IMR-90 (cell line): ENCODE results near the gene GRB10. TPM values are rescaled to one million over a fixed set of nuclear protein-coding genes. Genes with fewer than 3 reads are reported as not detected.

ENCODE experiments used
- ATAC-seq: fragments of 200-7000 bp; cut with Tn5 transposase; 2 replicates; pipeline ENCODE4 v1.9.1; 2020; ENCODE audit warnings: low read depth, mild to moderate bottlenecking, moderate library complexity
- BruUV-seq: library from RNA; stranded (reverse); fragments of 400-500 nt; replicated peaks from 2 replicates; lab custom pipeline; 2021; lab: Mats Ljungman, UMichigan
- CTCF ChIA-PET: fragments of 300-600 bp; formaldehyde crosslinking; extraction: SDS; loops from one replicate; lab custom pipeline; 2021; ENCODE audit warnings: antibody characterized with exemption; lab: Yijun Ruan, JAX
- POLR2A ChIA-PET: fragments of 300-600 bp; sonication (Branson Sonifier 250); formaldehyde crosslinking; loops from one replicate; lab custom pipeline; 2022; ENCODE audit warnings: antibody characterized with exemption; ENCODE audit not compliant: unreplicated experiment; lab: Charles Lee
- DNase-seq: peaks from one replicate; pipeline ENCODE4 v3.0.0; 2013
- H2AFZ ChIP-seq: replicated peaks from 2 replicates; pipeline ENCODE3; 2013; ENCODE audit warnings: low read length, mild to moderate bottlenecking; ENCODE audit not compliant: poor library complexity
- H2AK5ac ChIP-seq: 2 replicates; pipeline ENCODE4 v1.6.1; 2013; ENCODE audit warnings: low read depth, low read length, inconsistent platforms
- H2AK9ac ChIP-seq: replicated peaks from 2 replicates; pipeline ENCODE3; 2013; ENCODE audit warnings: mild to moderate bottlenecking, low read depth, low read length, moderate library complexity; ENCODE audit not compliant: poor library complexity
- H2BK120ac ChIP-seq: 2 replicates; pipeline ENCODE4 v1.6.1; 2013; ENCODE audit warnings: low read depth, low read length, inconsistent platforms
- H2BK15ac ChIP-seq: 3 replicates; pipeline ENCODE4 v1.6.1; 2013; ENCODE audit warnings: low read depth, low read length, inconsistent platforms
- H2BK20ac ChIP-seq: 2 replicates; pipeline ENCODE4 v1.6.1; 2013; ENCODE audit warnings: low read depth, mild to moderate bottlenecking, inconsistent platforms, low read length, moderate library complexity
- H2BK5ac ChIP-seq: 2 replicates; pipeline ENCODE4 v1.6.1; 2013; ENCODE audit warnings: mild to moderate bottlenecking, low read depth, low read length, inconsistent platforms; ENCODE audit not compliant: poor library complexity, severe bottlenecking
- H3K14ac ChIP-seq: replicated peaks from 2 replicates; pipeline ENCODE4 v1.6.1; 2013; ENCODE audit warnings: low read depth, low read length, inconsistent platforms
- H3K18ac ChIP-seq: 2 replicates; pipeline ENCODE4 v1.6.1; 2013; ENCODE audit warnings: low read depth, low read length, control low read depth
- H3K23ac ChIP-seq: 2 replicates; pipeline ENCODE4 v1.6.1; 2013; ENCODE audit warnings: low read depth, low read length, inconsistent platforms
- H3K27ac ChIP-seq: 2 replicates; pipeline ENCODE4 v1.5.1; 2013; ENCODE audit warnings: mild to moderate bottlenecking, control low read depth, low read length; ENCODE audit not compliant: insufficient read depth
- H3K27me3 ChIP-seq: 2 replicates; pipeline ENCODE4 v1.6.1; 2013; ENCODE audit warnings: low read length; ENCODE audit not compliant: control insufficient read depth, insufficient read depth
- H3K36me3 ChIP-seq: 2 replicates; pipeline ENCODE4 v1.6.1; 2013; ENCODE audit warnings: low read length, mixed read lengths; ENCODE audit not compliant: control insufficient read depth, insufficient read depth
- H3K4ac ChIP-seq: 2 replicates; pipeline ENCODE4 v1.6.1; 2013; ENCODE audit warnings: low read depth, low read length, inconsistent platforms
- H3K4me1 ChIP-seq: 2 replicates; pipeline ENCODE4 v1.6.1; 2013; ENCODE audit warnings: low read length, mixed read lengths; ENCODE audit not compliant: control insufficient read depth, insufficient read depth
- H3K4me2 ChIP-seq: 2 replicates; pipeline ENCODE4 v1.6.1; 2013; ENCODE audit warnings: low read depth, mild to moderate bottlenecking, control low read depth, low read length, moderate library complexity
- H3K4me3 ChIP-seq: 2 replicates; pipeline ENCODE4 v1.5.1; 2013; ENCODE audit warnings: low read depth, mild to moderate bottlenecking, control low read depth, low read length, moderate library complexity; ENCODE audit not compliant: insufficient read depth
- H3K56ac ChIP-seq: 2 replicates; pipeline ENCODE4 v1.6.1; 2013; ENCODE audit warnings: low read length, inconsistent platforms; ENCODE audit not compliant: insufficient read depth; ENCODE audit errors: extremely low read depth
- H3K79me1 ChIP-seq, 2 experiments: 2 replicates each; pipeline ENCODE4 v1.6.1; 2013; ENCODE audit warnings: low read length in 2 of 2, inconsistent platforms in 1 of 2, low read depth in 1 of 2
- H3K9ac ChIP-seq: 2 replicates; pipeline ENCODE4 v1.6.1; 2013; ENCODE audit warnings: low read depth, low read length, control low read depth
- H3K9me1 ChIP-seq: 2 replicates; pipeline ENCODE4 v1.6.1; 2013; ENCODE audit warnings: low read length, inconsistent platforms; ENCODE audit not compliant: insufficient read depth
- H3K9me3 ChIP-seq: 2 replicates; pipeline ENCODE4 v1.6.1; 2013; ENCODE audit warnings: low read length; ENCODE audit not compliant: control insufficient read depth, insufficient read depth
- H4K20me1 ChIP-seq: 2 replicates; pipeline ENCODE4 v1.6.1; 2013; ENCODE audit warnings: low read length, inconsistent platforms; ENCODE audit not compliant: insufficient read depth
- H4K5ac ChIP-seq: 2 replicates; pipeline ENCODE4 v1.6.1; 2013; ENCODE audit warnings: mild to moderate bottlenecking, low read depth, low read length, control low read depth
- H4K8ac ChIP-seq, 2 experiments: 2 replicates each; pipeline ENCODE4 v1.6.1; 2013; ENCODE audit warnings: low read depth in 2 of 2, low read length in 2 of 2, control low read depth in 1 of 2, inconsistent platforms in 1 of 2
- H4K91ac ChIP-seq: 2 replicates; pipeline ENCODE4 v1.6.1; 2013; ENCODE audit warnings: low read depth, low read length, inconsistent platforms; ENCODE audit not compliant: insufficient read depth
- BHLHE40 ChIP-seq: fragments of 150-350 bp; IDR thresholded peaks from 2 replicates; pipeline ENCODE4 v1.6.1; 2016; ENCODE audit warnings: mild to moderate bottlenecking, low read depth, low read length
- CEBPB ChIP-seq: IDR thresholded peaks from 2 replicates; pipeline ENCODE4 v1.6.1; 2012; ENCODE audit warnings: low read depth, low read length, improper control_type of control experiment
- CHD1 ChIP-seq: IDR thresholded peaks from 2 replicates; pipeline ENCODE4 v1.6.1; 2012; ENCODE audit warnings: low read depth, low read length, improper control_type of control experiment
- FOS ChIP-seq: fragments of 150-350 bp; IDR thresholded peaks from 2 replicates; pipeline ENCODE4 v1.6.1; 2016; ENCODE audit warnings: low read depth, low read length
- MAFK ChIP-seq: IDR thresholded peaks from 2 replicates; pipeline ENCODE4 v1.6.1; 2012; ENCODE audit warnings: low read depth, low read length, improper control_type of control experiment
- MAZ ChIP-seq: IDR thresholded peaks from 2 replicates; pipeline ENCODE4 v1.6.1; 2012; ENCODE audit warnings: low read depth, mild to moderate bottlenecking, low read length, improper control_type of control experiment, moderate library complexity, borderline replicate concordance
- MXI1 ChIP-seq: IDR thresholded peaks from 2 replicates; pipeline ENCODE4 v1.6.1; 2012; ENCODE audit warnings: low read depth, mild to moderate bottlenecking, low read length, moderate library complexity, borderline replicate concordance
- NFE2L2 ChIP-seq: fragments of 150-350 bp; IDR thresholded peaks from 2 replicates; pipeline ENCODE4 v1.6.1; 2016; ENCODE audit warnings: low read depth, mild to moderate bottlenecking, low read length
- POLR2A ChIP-seq: IDR thresholded peaks from 2 replicates; pipeline ENCODE4 v1.6.1; 2012; ENCODE audit warnings: mild to moderate bottlenecking, low read depth, low read length
- RAD21 ChIP-seq: IDR thresholded peaks from 2 replicates; pipeline ENCODE4 v1.6.1; 2012; ENCODE audit warnings: low read length, improper control_type of control experiment
- RCOR1 ChIP-seq: IDR thresholded peaks from 2 replicates; pipeline ENCODE4 v1.6.1; 2012; ENCODE audit warnings: mild to moderate bottlenecking, low read length, improper control_type of control experiment; ENCODE audit not compliant: insufficient replicate concordance
- RFX5 ChIP-seq: IDR thresholded peaks from 2 replicates; pipeline ENCODE4 v1.8.0; 2012; ENCODE audit warnings: low read depth, mild to moderate bottlenecking, low read length, moderate library complexity
- SMC3 ChIP-seq: fragments of 150-350 bp; IDR thresholded peaks from 2 replicates; pipeline ENCODE4 v1.6.1; 2016; ENCODE audit warnings: low read depth, mild to moderate bottlenecking, antibody characterized with exemption, low read length, moderate library complexity
- WGBS, 2 experiments: methylation state at CpG; one replicate each; pipeline versions ENCODE4 v1.1.5 to v1.1.7; 2013; ENCODE audit warnings: missing lambda C conversion rate in 2 of 2; ENCODE audit not compliant: insufficient read length in 1 of 2; ENCODE audit errors: extremely low coverage in 2 of 2; 5-methylcytosine and 5-hydroxymethylcytosine counted together
- dilution Hi-C: fragments of 300-500 bp; cut with HindIII; formaldehyde crosslinking; loops from one replicate; pipeline ENCODE4 v1.14.3; 2018; ENCODE audit warnings: low sequenced_read_pairs; ENCODE audit not compliant: unreplicated experiment
- in situ Hi-C: fragments of 300-500 bp; cut with MboI; formaldehyde crosslinking; loops from 3 replicates; pipeline ENCODE4 v1.14.3; 2019; ENCODE audit warnings: low sequenced_read_pairs, inconsistent platforms, mixed read lengths
- intact Hi-C: fragments of 100-400 bp; cut with micrococcal nuclease; formaldehyde crosslinking; loops from 2 replicates; pipeline ENCODE4 v1.10.0; 2022
- polyA plus RNA-seq, 3 experiments: library from polyadenylated mRNA; depleted of rRNA; stranded (reverse); fragments of >200 nt; gene quantifications; 2 replicates each; pipeline ENCODE4 v1.2.3, GENCODE V29; 2012; ENCODE audit warnings: low replicate concordance in 1 of 3
- total RNA-seq: library from RNA; depleted of rRNA; stranded (reverse); fragments of >200 nt; gene quantifications from 2 replicates; pipeline ENCODE4 v1.2.3, GENCODE V29; 2012
- TF ChIP-seq, protein P1 (sequence below): fragments of 150-350 bp; IDR thresholded peaks from 2 replicates; pipeline ENCODE4 v1.6.1; 2016; ENCODE audit warnings: low read depth, mild to moderate bottlenecking, low read length, moderate library complexity, borderline replicate concordance
- TF ChIP-seq, protein P2 (sequence below): fragments of 150-350 bp; IDR thresholded peaks from 2 replicates; pipeline ENCODE4 v1.6.1; 2017; ENCODE audit warnings: mild to moderate bottlenecking, antibody characterized with exemption, low read length, low read depth
- TF ChIP-seq, protein P3 (sequence below): conservative IDR thresholded peaks from 2 replicates; pipeline ENCODE4 v1.5.1; 2012; ENCODE audit warnings: mild to moderate bottlenecking, low read depth, low read length, improper control_type of control experiment

The GRB10 gene
- total and polyA plus RNA-seq, 2 of the 4 experiments (the other 2 are of a cell fraction): 6.3 to 15.1 TPM

DNA sequence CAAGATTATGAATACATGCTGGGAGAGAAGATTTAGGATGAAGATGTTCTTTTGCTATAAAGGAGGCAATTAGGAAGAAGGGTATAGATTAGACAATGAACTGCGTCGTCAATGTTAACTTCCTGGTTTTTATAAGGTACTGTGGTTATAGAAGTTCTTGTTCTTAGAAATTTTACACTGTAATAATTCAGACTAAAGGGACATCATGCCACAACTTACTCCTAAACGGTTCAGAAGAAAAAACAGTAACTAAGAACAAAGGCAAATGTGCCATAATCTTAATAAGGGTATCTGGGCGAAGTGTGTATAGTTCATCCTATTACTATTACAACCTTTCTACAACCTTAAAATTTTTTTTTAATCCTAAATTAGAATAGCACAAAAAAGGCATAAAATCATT, 186.2 kb downstream of the GRB10 start:
- dilution Hi-C loops: no loop called here
- no peak overlapping the region for H4K8ac ChIP-seq
- H3K18ac ChIP-seq: no peak overlapping the region
- no peak overlapping the region for H3K4me3 ChIP-seq
- no peaks in the 10 kb centered on the region for H3K27me3 ChIP-seq
- DNase-seq (no peak), ATAC-seq (no peak)
- no peak overlapping the region for H2AFZ ChIP-seq
- peaks cover 30% of the 10 kb centered on the region for H3K36me3 ChIP-seq
- H3K27ac ChIP-seq: no peak overlapping the region
- H3K4me2 ChIP-seq: no peak overlapping the region
- H3K9me3 ChIP-seq: no peaks in the 10 kb centered on the region
- CTCF ChIA-PET: no interaction called here
- H3K56ac ChIP-seq: no peak overlapping the region
- no TSS peak for BruUV-seq
- peaks cover 2% of the 10 kb centered on the region; the same call in 1 of the 2 replicates for H3K9me1 ChIP-seq
- H2BK20ac ChIP-seq: no peak overlapping the region
- TF ChIP-seq BHLHE40 (no peak), RAD21 (no peak), CHD1 (no peak), NFE2L2 (no peak), FOS (no peak), POLR2A (no peak), MAZ (no peak), CEBPB (no peak), MAFK (no peak), MXI1 (no peak), SMC3 (no peak), RFX5 (no peak), RCOR1 (no peak)
- TF ChIP-seq, protein P1, sequence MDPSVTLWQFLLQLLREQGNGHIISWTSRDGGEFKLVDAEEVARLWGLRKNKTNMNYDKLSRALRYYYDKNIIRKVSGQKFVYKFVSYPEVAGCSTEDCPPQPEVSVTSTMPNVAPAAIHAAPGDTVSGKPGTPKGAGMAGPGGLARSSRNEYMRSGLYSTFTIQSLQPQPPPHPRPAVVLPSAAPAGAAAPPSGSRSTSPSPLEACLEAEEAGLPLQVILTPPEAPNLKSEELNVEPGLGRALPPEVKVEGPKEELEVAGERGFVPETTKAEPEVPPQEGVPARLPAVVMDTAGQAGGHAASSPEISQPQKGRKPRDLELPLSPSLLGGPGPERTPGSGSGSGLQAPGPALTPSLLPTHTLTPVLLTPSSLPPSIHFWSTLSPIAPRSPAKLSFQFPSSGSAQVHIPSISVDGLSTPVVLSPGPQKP: no peak
- TF ChIP-seq, protein P2, sequence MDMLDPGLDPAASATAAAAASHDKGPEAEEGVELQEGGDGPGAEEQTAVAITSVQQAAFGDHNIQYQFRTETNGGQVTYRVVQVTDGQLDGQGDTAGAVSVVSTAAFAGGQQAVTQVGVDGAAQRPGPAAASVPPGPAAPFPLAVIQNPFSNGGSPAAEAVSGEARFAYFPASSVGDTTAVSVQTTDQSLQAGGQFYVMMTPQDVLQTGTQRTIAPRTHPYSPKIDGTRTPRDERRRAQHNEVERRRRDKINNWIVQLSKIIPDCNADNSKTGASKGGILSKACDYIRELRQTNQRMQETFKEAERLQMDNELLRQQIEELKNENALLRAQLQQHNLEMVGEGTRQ: no peak
- TF ChIP-seq, protein P3, sequence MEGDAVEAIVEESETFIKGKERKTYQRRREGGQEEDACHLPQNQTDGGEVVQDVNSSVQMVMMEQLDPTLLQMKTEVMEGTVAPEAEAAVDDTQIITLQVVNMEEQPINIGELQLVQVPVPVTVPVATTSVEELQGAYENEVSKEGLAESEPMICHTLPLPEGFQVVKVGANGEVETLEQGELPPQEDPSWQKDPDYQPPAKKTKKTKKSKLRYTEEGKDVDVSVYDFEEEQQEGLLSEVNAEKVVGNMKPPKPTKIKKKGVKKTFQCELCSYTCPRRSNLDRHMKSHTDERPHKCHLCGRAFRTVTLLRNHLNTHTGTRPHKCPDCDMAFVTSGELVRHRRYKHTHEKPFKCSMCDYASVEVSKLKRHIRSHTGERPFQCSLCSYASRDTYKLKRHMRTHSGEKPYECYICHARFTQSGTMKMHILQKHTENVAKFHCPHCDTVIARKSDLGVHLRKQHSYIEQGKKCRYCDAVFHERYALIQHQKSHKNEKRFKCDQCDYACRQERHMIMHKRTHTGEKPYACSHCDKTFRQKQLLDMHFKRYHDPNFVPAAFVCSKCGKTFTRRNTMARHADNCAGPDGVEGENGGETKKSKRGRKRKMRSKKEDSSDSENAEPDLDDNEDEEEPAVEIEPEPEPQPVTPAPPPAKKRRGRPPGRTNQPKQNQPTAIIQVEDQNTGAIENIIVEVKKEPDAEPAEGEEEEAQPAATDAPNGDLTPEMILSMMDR: no peak
- intact Hi-C loops: no loop called here
- no peak overlapping the region for H2AK9ac ChIP-seq
- WGBS, 2 experiments: no CpG with 5 or more reads among the region's 4 CpGs
- POLR2A ChIA-PET: no interaction called here
- H2AK5ac ChIP-seq: no peak overlapping the region
- H3K14ac ChIP-seq: no peak overlapping the region
- H3K79me1 ChIP-seq: no peaks in the 10 kb centered on the region
- H2BK5ac ChIP-seq: no peak overlapping the region
- no peaks in the 10 kb centered on the region; the same call in none of the 2 replicates for H4K20me1 ChIP-seq
- H3K9ac ChIP-seq: no peak overlapping the region
- no peak overlapping the region for H3K4ac ChIP-seq
- no peak overlapping the region for H2BK120ac ChIP-seq
- H4K5ac ChIP-seq: no peak overlapping the region
- H4K91ac ChIP-seq: no peak overlapping the region
- no peaks in the 10 kb centered on the region for H3K4me1 ChIP-seq
- H2BK15ac ChIP-seq: no peak overlapping the region
- H3K23ac ChIP-seq: no peak overlapping the region
- in situ Hi-C loops: no loop called here
